Activated T-cell treated with anti-CD3 and anti-CD28 coated beads, Interleukin-2, amount 50 U/mL, for 72 hours (primary cell): Measurements from ENCODE around the gene POLD2. TPM values are rescaled to one million over a fixed set of nuclear protein-coding genes. Genes with fewer than 3 reads are reported as not detected.

Source experiments
- ATAC-seq, 2 donors: fragments of 150-1000 bp; cut with Tn5 transposase; replicated peaks in 1 of 2; 2 replicates each; pipeline ENCODE4 v1.10.0; 2021; ENCODE audit warnings: moderate library complexity in 2 of 2, mild to moderate bottlenecking in 1 of 2
- DNase-seq, 2 donors: peaks; one replicate each; pipeline ENCODE4 v3.0.0; 2021 to 2022; ENCODE audit warnings: mixed read lengths in 1 of 2
- H3K27ac Mint-ChIP-seq: one replicate; pipeline ENCODE4 v1.8.0; 2022; ENCODE audit warnings: mild to moderate bottlenecking, moderate library complexity, mixed read lengths
- H3K27me3 Mint-ChIP-seq: one replicate; pipeline ENCODE4 v1.8.0; 2022; ENCODE audit warnings: low read depth, mixed read lengths
- H3K36me3 Mint-ChIP-seq, 2 donors: one replicate each; pipeline ENCODE4 v1.8.0; 2022; ENCODE audit warnings: mixed read lengths in 2 of 2, mild to moderate bottlenecking in 1 of 2; ENCODE audit not compliant: insufficient read depth in 2 of 2
- H3K4me1 Mint-ChIP-seq: one replicate; pipeline ENCODE4 v1.8.0; 2022; ENCODE audit warnings: low read depth, mixed read lengths
- H3K4me3 Mint-ChIP-seq, 2 donors: one replicate each; pipeline ENCODE4 v1.8.0; 2022; ENCODE audit warnings: mild to moderate bottlenecking in 2 of 2, mixed read lengths in 2 of 2, moderate library complexity in 2 of 2
- H3K9me3 Mint-ChIP-seq, 2 donors: one replicate each; pipeline ENCODE4 v1.8.0; 2022; ENCODE audit warnings: mixed read lengths in 2 of 2
- total RNA-seq, 2 donors: library from RNA; stranded (reverse); gene quantifications; one replicate each; pipeline ENCODE4 v1.2.3, GENCODE V29; 2022

Gene POLD2
- total RNA-seq, 2 donors from 2014 or later = 101 to 138 TPM

- H3K27ac Mint-ChIP-seq = peak overlapping the region; percentile 64
- H3K36me3 Mint-ChIP-seq = peaks cover 2 to 20% of the 10 kb centered on the region in 2 donors
- peaks cover 42% of the 10 kb centered on the region for H3K4me1 Mint-ChIP-seq
- H3K27me3 Mint-ChIP-seq = no peaks in the 10 kb centered on the region
- peak overlapping the region; percentile 87 to 92 for H3K4me3 Mint-ChIP-seq
- ATAC-seq (no peak), DNase-seq (no peak)
- no peaks in the 10 kb centered on the region for H3K9me3 Mint-ChIP-seq
Observed at GRCh38 chr7:44121761-44122420, 1.5 kb downstream of the POLD2 start.

- DNase-seq = no peak
- ATAC-seq = no peak
- peak overlapping the region; percentile 48 for H3K27ac Mint-ChIP-seq
- H3K9me3 Mint-ChIP-seq = no peaks in the 10 kb centered on the region
- H3K4me3 Mint-ChIP-seq = no peak overlapping the region
- peaks cover 42% of the 10 kb centered on the region for H3K4me1 Mint-ChIP-seq
- peaks cover 2 to 20% of the 10 kb centered on the region in 2 donors for H3K36me3 Mint-ChIP-seq
- H3K27me3 Mint-ChIP-seq = no peaks in the 10 kb centered on the region
Observed at GRCh38 chr7:44120395-44120794, 3.0 kb downstream of the POLD2 start.

GRCh38 chr7:44119829-44120380 is 3.4 kb downstream of the POLD2 start:
- Mint-ChIP-seq H3K27ac (peak overlapping the region; percentile 48), H3K4me1 (peaks cover 42% of the 10 kb centered on the region), H3K36me3 (peaks cover 2 to 20% of the 10 kb centered on the region in 2 donors), H3K4me3 (peak overlapping the region in 1 of 2 donors; percentile 36), H3K27me3 (no peaks in the 10 kb centered on the region), H3K9me3 (no peaks in the 10 kb centered on the region)
- ATAC-seq = no peak
- no peak for DNase-seq

- H3K36me3 Mint-ChIP-seq = peaks cover 2 to 20% of the 10 kb centered on the region in 2 donors
- no peaks in the 10 kb centered on the region for H3K9me3 Mint-ChIP-seq
- no peak overlapping the region for H3K27ac Mint-ChIP-seq
- no peak overlapping the region for H3K4me3 Mint-ChIP-seq
- ATAC-seq = no peak
- H3K27me3 Mint-ChIP-seq = no peaks in the 10 kb centered on the region
- DNase-seq = no peak
- peaks cover 34% of the 10 kb centered on the region for H3K4me1 Mint-ChIP-seq
Observed at GRCh38 chr7:44117801-44118429, 5.4 kb downstream of the POLD2 start.

- DNase-seq (no peak), ATAC-seq (no peak)
- H3K4me1 Mint-ChIP-seq = peaks cover 25% of the 10 kb centered on the region
- no peaks in the 10 kb centered on the region for H3K27me3 Mint-ChIP-seq
- no peaks in the 10 kb centered on the region for H3K9me3 Mint-ChIP-seq
- H3K36me3 Mint-ChIP-seq = peaks cover 2 to 14% of the 10 kb centered on the region in 2 donors
- H3K27ac Mint-ChIP-seq = no peak overlapping the region
- no peak overlapping the region for H3K4me3 Mint-ChIP-seq
Observed at GRCh38 chr7:44116789-44117666, 6.3 kb downstream of the POLD2 start.

GRCh38 chr7:44116087-44116788 is 7.1 kb downstream of the POLD2 start:
- peaks cover 2 to 14% of the 10 kb centered on the region in 2 donors for H3K36me3 Mint-ChIP-seq
- peaks cover 17% of the 10 kb centered on the region for H3K4me1 Mint-ChIP-seq
- DNase-seq = no peak
- ATAC-seq = no peak
- H3K9me3 Mint-ChIP-seq = no peaks in the 10 kb centered on the region
- H3K4me3 Mint-ChIP-seq = no peak overlapping the region
- H3K27ac Mint-ChIP-seq = no peak overlapping the region
- no peaks in the 10 kb centered on the region for H3K27me3 Mint-ChIP-seq

- H3K9me3 Mint-ChIP-seq = no peaks in the 10 kb centered on the region
- no peaks in the 10 kb centered on the region for H3K27me3 Mint-ChIP-seq
- H3K27ac Mint-ChIP-seq = no peak overlapping the region
- ATAC-seq (no peak), DNase-seq (no peak)
- H3K36me3 Mint-ChIP-seq = peaks cover under 1 to 7% of the 10 kb centered on the region in 2 donors
- no peak overlapping the region for H3K4me3 Mint-ChIP-seq
- peaks cover 2% of the 10 kb centered on the region for H3K4me1 Mint-ChIP-seq
Observed at GRCh38 chr7:44114586-44115310, 8.6 kb downstream of the POLD2 start.

GRCh38 chr7:44113764-44114354 is 9.5 kb downstream of the POLD2 start:
- DNase-seq = no peak
- Mint-ChIP-seq H3K4me3 (no peak overlapping the region), H3K27ac (no peak overlapping the region), H3K9me3 (no peaks in the 10 kb centered on the region), H3K36me3 (peaks cover 0 to 5% of the 10 kb centered on the region in 2 donors), H3K4me1 (no peaks in the 10 kb centered on the region), H3K27me3 (no peaks in the 10 kb centered on the region)
- no peak for ATAC-seq

- Mint-ChIP-seq H3K27me3 (no peaks in the 10 kb centered on the region), H3K4me3 (no peak overlapping the region), H3K9me3 (no peaks in the 10 kb centered on the region), H3K27ac (no peak overlapping the region), H3K4me1 (no peaks in the 10 kb centered on the region), H3K36me3 (peaks cover 0 to 4% of the 10 kb centered on the region in 2 donors)
- DNase-seq = no peak
- ATAC-seq = no peak
Observed at GRCh38 chr7:44112997-44113763, 10.2 kb downstream of the POLD2 start.

- Mint-ChIP-seq H3K4me3 (no peak overlapping the region), H3K36me3 (no peaks in the 10 kb centered on the region), H3K9me3 (no peaks in the 10 kb centered on the region), H3K4me1 (no peaks in the 10 kb centered on the region), H3K27me3 (no peaks in the 10 kb centered on the region), H3K27ac (no peak overlapping the region)
- no peak for ATAC-seq
- DNase-seq = no peak
Observed at GRCh38 chr7:44112231-44112996, 10.9 kb downstream of the POLD2 start.

- DNase-seq (no peak), ATAC-seq (no peak)
- H3K27ac Mint-ChIP-seq = no peak overlapping the region
- no peaks in the 10 kb centered on the region for H3K9me3 Mint-ChIP-seq
- H3K27me3 Mint-ChIP-seq = no peaks in the 10 kb centered on the region
- no peaks in the 10 kb centered on the region for H3K4me1 Mint-ChIP-seq
- no peak overlapping the region for H3K4me3 Mint-ChIP-seq
- no peaks in the 10 kb centered on the region for H3K36me3 Mint-ChIP-seq
Observed at GRCh38 chr7:44111761-44112160, 11.6 kb downstream of the POLD2 start.
